SU-DHL-6 (cell line): Measurements from ENCODE around the gene MRE11.

Experiments
- EZH2phosphoT487 ChIP-seq: fragments of 200-600 bp; sonication (generic), shearing (Covaris generic); conservative IDR thresholded peaks from 2 replicates; pipeline ENCODE4 v1.6.1; 2018; ENCODE audit warnings: mild to moderate bottlenecking, antibody characterized with exemption, low read length, moderate library complexity, mixed read lengths
- TF ChIP-seq, protein P1 (sequence below): fragments of 200-600 bp; sonication (generic); IDR thresholded peaks from one replicate; pipeline ENCODE4 v1.5.1; 2017; ENCODE audit warnings: antibody characterized with exemption, mild to moderate bottlenecking, low read length, moderate library complexity; ENCODE audit not compliant: insufficient read depth, poor library complexity, severe bottlenecking

DNA sequence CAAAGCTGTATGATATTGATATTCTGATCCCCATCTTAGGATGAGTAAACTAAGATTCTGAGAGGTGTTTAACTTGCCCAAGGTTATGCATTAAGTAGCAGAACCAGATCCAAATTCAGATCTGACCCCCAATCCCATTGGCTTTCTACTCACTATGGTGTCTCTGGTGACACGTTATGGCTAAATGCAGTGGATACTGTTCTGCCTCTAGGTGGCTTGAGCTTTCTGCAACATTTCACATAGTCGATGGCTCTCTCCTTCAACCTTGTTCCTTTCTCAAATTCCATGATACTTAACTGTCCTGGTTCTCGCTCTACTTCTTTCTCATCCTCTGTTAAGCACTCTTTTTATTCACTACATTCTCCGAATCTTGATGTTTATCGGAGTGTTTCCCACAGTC, 28.0 kb upstream of the MRE11 start:
- TF ChIP-seq, protein P1, sequence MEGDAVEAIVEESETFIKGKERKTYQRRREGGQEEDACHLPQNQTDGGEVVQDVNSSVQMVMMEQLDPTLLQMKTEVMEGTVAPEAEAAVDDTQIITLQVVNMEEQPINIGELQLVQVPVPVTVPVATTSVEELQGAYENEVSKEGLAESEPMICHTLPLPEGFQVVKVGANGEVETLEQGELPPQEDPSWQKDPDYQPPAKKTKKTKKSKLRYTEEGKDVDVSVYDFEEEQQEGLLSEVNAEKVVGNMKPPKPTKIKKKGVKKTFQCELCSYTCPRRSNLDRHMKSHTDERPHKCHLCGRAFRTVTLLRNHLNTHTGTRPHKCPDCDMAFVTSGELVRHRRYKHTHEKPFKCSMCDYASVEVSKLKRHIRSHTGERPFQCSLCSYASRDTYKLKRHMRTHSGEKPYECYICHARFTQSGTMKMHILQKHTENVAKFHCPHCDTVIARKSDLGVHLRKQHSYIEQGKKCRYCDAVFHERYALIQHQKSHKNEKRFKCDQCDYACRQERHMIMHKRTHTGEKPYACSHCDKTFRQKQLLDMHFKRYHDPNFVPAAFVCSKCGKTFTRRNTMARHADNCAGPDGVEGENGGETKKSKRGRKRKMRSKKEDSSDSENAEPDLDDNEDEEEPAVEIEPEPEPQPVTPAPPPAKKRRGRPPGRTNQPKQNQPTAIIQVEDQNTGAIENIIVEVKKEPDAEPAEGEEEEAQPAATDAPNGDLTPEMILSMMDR: no peak
- no peak for TF ChIP-seq EZH2phosphoT487
